Kidney (tissue), 14 donors: ENCODE data around the gene ARIH1. TPM values are rescaled to one million over a fixed set of nuclear protein-coding genes. Genes with fewer than 3 reads are reported as not detected.

ENCODE experiments used
- DNase-seq, 5 donors: peaks; one replicate each; pipeline ENCODE4 v3.0.0-alpha.2; 2013 to 2020
- FAIRE-seq: peaks from 2 replicates; lab custom pipeline; 2012; peaks lifted over from hg19 to GRCh38; lab: Jason Lieb, UNC
- H3K27ac ChIP-seq, 2 donors: one replicate each; pipeline ENCODE4 v1.7.0; 2013; ENCODE audit warnings: low read depth in 2 of 2, low read length in 2 of 2, inconsistent platforms in 1 of 2
- H3K27me3 ChIP-seq: one replicate; pipeline ENCODE4 v1.7.1; 2013; ENCODE audit warnings: low read length, inconsistent platforms; ENCODE audit not compliant: control insufficient read depth, insufficient read depth
- H3K36me3 ChIP-seq, 3 donors: one replicate each; pipeline versions ENCODE4 v1.7.0 to v1.7.1; 2013; ENCODE audit warnings: low read length in 3 of 3, control low read depth in 1 of 3, inconsistent platforms in 1 of 3; ENCODE audit not compliant: insufficient read depth in 3 of 3, control insufficient read depth in 2 of 3
- H3K4me1 ChIP-seq, 3 donors: one replicate each; pipeline versions ENCODE4 v1.7.0 to v1.7.1; 2013; ENCODE audit warnings: low read length in 3 of 3, inconsistent platforms in 1 of 3, low read depth in 1 of 3; ENCODE audit not compliant: control insufficient read depth in 2 of 3, insufficient read depth in 2 of 3
- H3K4me3 ChIP-seq, 3 donors: one replicate each; pipeline versions ENCODE4 v1.7.0 to v1.8.1; 2013; ENCODE audit warnings: low read length in 3 of 3, control low read depth in 1 of 3, inconsistent platforms in 1 of 3
- H3K9ac ChIP-seq, 3 donors: one replicate each; pipeline versions ENCODE4 v1.7.0 to v1.7.1; 2013; ENCODE audit warnings: low read length in 3 of 3, control low read depth in 1 of 3, inconsistent platforms in 1 of 3
- H3K9me3 ChIP-seq, 3 donors: one replicate each; pipeline versions ENCODE4 v1.7.0 to v1.7.1; 2013; ENCODE audit warnings: low read length in 3 of 3, control low read depth in 1 of 3, inconsistent platforms in 1 of 3; ENCODE audit not compliant: control insufficient read depth in 2 of 3, insufficient read depth in 1 of 3
- intact Hi-C: fragments of 100-400 bp; cut with DNase I; formaldehyde crosslinking; loops from one replicate; pipeline ENCODE4 v1.11.1; 2022
- polyA plus RNA-seq: library from polyadenylated mRNA; stranded (reverse); fragments of 350-450 nt; fragmentation: Illumina TruSeq; extraction: RNeasy Lipid Tissue Mini Kit (QIAGEN cat#74804); gene quantifications from one replicate; pipeline ENCODE4 v1.2.3, GENCODE V29; 2014; ENCODE audit warnings: low read depth, low replicate concordance; ENCODE audit not compliant: insufficient read depth
- total RNA-seq: library from RNA; stranded (reverse); fragmentation: NEBNext Ultra II Directional; extraction: Animal tissue kit (Norgen Biotek cat#: 25700); gene quantifications from one replicate; pipeline ENCODE4 v1.2.1, GENCODE V29; 2021
- TF ChIP-seq, protein P1 (sequence below): IDR thresholded peaks from 3 replicates; pipeline ENCODE4 v1.5.1; 2012; ENCODE audit warnings: mild to moderate bottlenecking, moderate library complexity, borderline replicate concordance; ENCODE audit not compliant: insufficient read depth; ENCODE audit errors: extremely low read depth
- donor health status: control.
- donor health status: control.
- donor health status: control.
- donor health status: control.
- donor health status: control.
- donor health status: DM: yes; HTN: yes; CAD: no.
- donor health status: Normal renal cell carcinoma (clear cell type).

Gene ARIH1
- total and polyA plus RNA-seq, 2 donors from 2014 or later, result 27.4 to 139 TPM

DNA sequence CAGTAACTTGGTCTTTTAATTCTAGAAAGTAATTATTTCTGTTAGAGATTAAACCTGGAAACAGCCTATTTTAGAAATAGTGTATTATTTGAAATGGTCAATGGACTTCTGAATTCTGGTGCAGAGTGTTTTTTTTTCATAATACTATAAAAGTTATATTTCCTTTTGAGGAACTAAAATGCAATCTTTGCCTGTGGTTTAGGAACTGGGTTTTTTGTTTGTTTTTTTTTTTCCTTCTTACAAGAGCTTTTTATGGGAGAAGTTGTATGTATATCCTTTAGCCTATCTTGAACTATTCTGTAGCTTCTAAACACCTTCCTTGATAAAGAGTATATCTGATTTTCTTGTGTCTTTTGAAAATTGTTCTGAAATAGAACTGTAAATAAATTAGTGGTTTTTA is 88.3 kb downstream of the ARIH1 start:
- Histone ChIP-seq H3K27ac (no peak overlapping the region), H3K4me1 (peaks cover 0 to 4% (median 0%) of the 10 kb centered on the region in 3 donors), H3K36me3 (peaks cover 0 to 14% (median 8%) of the 10 kb centered on the region in 3 donors), H3K27me3 (no peaks in the 10 kb centered on the region), H3K9ac (no peak overlapping the region), H3K4me3 (no peak overlapping the region), H3K9me3 (no peaks in the 10 kb centered on the region)
- intact Hi-C loops, result no loop called here
- FAIRE-seq, result no peak
- no peak for DNase-seq
- TF ChIP-seq, protein P1, sequence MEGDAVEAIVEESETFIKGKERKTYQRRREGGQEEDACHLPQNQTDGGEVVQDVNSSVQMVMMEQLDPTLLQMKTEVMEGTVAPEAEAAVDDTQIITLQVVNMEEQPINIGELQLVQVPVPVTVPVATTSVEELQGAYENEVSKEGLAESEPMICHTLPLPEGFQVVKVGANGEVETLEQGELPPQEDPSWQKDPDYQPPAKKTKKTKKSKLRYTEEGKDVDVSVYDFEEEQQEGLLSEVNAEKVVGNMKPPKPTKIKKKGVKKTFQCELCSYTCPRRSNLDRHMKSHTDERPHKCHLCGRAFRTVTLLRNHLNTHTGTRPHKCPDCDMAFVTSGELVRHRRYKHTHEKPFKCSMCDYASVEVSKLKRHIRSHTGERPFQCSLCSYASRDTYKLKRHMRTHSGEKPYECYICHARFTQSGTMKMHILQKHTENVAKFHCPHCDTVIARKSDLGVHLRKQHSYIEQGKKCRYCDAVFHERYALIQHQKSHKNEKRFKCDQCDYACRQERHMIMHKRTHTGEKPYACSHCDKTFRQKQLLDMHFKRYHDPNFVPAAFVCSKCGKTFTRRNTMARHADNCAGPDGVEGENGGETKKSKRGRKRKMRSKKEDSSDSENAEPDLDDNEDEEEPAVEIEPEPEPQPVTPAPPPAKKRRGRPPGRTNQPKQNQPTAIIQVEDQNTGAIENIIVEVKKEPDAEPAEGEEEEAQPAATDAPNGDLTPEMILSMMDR, result no peak

DNA sequence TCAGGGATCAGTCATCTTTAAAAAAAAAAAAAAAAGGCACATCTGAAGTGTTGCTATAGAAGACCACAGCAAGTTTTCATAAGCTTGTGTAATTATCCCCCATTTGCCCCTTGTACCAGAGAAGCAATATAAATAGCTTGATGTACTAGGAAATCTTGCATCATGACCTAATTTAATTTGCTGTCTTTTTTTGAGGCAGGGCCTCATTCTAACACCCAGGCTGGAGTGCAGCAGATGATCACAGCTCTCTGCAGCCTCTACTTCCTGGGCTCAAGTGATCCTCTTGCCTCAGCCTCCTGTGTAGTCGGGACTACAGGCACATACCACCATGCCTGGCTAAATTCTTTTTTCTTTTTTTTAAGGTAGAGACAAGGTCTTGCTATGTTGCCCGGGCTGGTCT is 88.7 kb downstream of the ARIH1 start:
- peaks cover 0 to 14% (median 8%) of the 10 kb centered on the region in 3 donors for H3K36me3 ChIP-seq

DNA sequence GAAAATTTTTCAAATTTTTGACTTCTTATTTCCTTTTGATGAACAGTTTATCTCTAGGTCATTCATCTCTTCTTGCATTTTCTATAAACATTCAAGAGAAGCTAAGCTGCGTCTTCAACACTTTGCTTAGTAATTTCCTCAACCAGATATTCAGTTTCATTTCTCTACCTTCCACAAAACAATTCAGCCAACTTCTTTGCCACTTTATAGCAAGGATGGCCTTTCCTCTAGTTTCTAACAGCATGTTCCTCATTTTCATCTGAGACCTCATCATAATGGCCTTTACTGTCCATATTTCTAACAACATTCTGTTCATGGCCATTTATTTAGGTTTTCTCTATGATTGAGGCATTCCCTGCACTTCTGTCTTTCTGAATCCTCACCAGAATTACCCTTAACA is 90.0 kb downstream of the ARIH1 start:
- TF ChIP-seq, protein P1, result no peak
- H3K4me1 ChIP-seq, result peaks cover 0 to 4% (median 0%) of the 10 kb centered on the region in 3 donors
- intact Hi-C loops, result no loop called here

More for the DNA sequence above, 88.7 kb downstream of the ARIH1 start:
- Histone ChIP-seq H3K4me3 (no peak overlapping the region), H3K9me3 (no peaks in the 10 kb centered on the region), H3K4me1 (peaks cover 0 to 4% (median 0%) of the 10 kb centered on the region in 3 donors), H3K9ac (no peak overlapping the region), H3K27me3 (no peaks in the 10 kb centered on the region), H3K27ac (no peak overlapping the region)
- DNase-seq (no peak), FAIRE-seq (no peak)
- TF ChIP-seq, protein P1, result no peak
- intact Hi-C loops, result no loop called here

DNA sequence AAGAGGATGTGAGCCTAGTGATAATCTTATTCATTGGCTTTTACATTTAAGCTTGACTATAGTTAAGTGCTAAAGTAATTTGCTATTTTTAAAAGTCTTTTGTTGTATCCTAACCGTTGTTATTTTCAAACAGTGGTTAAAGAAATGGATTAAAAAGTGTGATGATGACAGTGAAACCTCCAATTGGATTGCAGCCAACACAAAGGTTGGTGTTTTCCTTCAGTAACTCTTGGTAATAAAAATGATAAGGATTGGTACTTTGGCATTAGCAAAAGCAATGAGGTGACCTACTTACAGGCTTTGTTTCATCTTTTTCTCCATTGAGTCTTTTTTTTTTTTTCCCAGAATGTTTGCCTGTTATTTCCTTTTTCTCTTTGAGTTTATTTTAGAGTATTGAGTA is 92.8 kb downstream of the ARIH1 start:
- FAIRE-seq, result no peak
- no peak overlapping the region for H3K4me3 ChIP-seq
- DNase-seq, result no peak

More for the DNA sequence above, 90.0 kb downstream of the ARIH1 start:
- H3K27me3 ChIP-seq, result no peaks in the 10 kb centered on the region
- FAIRE-seq (no peak), DNase-seq (no peak)
- H3K27ac ChIP-seq, result no peak overlapping the region
- H3K9ac ChIP-seq, result no peak overlapping the region
- H3K9me3 ChIP-seq, result no peaks in the 10 kb centered on the region
- no peak overlapping the region for H3K4me3 ChIP-seq
- H3K36me3 ChIP-seq, result peaks cover 0 to 8% (median 6%) of the 10 kb centered on the region in 3 donors

More for the DNA sequence above, 92.8 kb downstream of the ARIH1 start:
- peaks cover 0 to 12% (median 6%) of the 10 kb centered on the region in 3 donors for H3K36me3 ChIP-seq
- no peaks in the 10 kb centered on the region for H3K27me3 ChIP-seq
- intact Hi-C loops, result no loop called here
- peaks cover 0 to 4% (median 0%) of the 10 kb centered on the region in 3 donors for H3K4me1 ChIP-seq
- TF ChIP-seq, protein P1, result no peak
- H3K9me3 ChIP-seq, result no peaks in the 10 kb centered on the region
- no peak overlapping the region for H3K27ac ChIP-seq
- H3K9ac ChIP-seq, result no peak overlapping the region
